Neural crest cell (in vitro differentiated cells): ENCODE data around the gene METAP1D. TPM values are rescaled to one million over a fixed set of nuclear protein-coding genes. Genes with fewer than 3 reads are reported as not detected.

Source experiments
- DNase-seq: peaks from one replicate; pipeline ENCODE4 v3.0.0; 2021; ENCODE audit warnings: low read depth, mixed read lengths, low spot score
- H3K27ac Mint-ChIP-seq: one replicate; pipeline ENCODE4 v1.8.0; 2021; ENCODE audit warnings: mild to moderate bottlenecking, mixed read lengths; ENCODE audit not compliant: unreplicated experiment
- H3K27me3 Mint-ChIP-seq: 2 replicates; pipeline ENCODE4 v1.8.0; 2021; ENCODE audit warnings: low read depth, mild to moderate bottlenecking, mixed read lengths
- H3K36me3 Mint-ChIP-seq: 2 replicates; pipeline ENCODE4 v1.8.0; 2021; ENCODE audit warnings: low read depth, mild to moderate bottlenecking, mixed read lengths
- H3K4me1 Mint-ChIP-seq: 2 replicates; pipeline ENCODE4 v1.8.0; 2021; ENCODE audit warnings: mixed read lengths
- H3K4me3 Mint-ChIP-seq: one replicate; pipeline ENCODE4 v1.8.0; 2021; ENCODE audit warnings: mild to moderate bottlenecking, mixed read lengths
- H3K9me3 Mint-ChIP-seq: 2 replicates; pipeline ENCODE4 v1.8.0; 2021; ENCODE audit warnings: mixed read lengths
- long read RNA-seq: library from polyadenylated mRNA; unstranded; transcript quantifications from one replicate; pipeline ENCODE4 v2.0.0, GENCODE V29; 2020
- total RNA-seq: library from RNA; stranded (reverse); gene quantifications from 2 replicates; pipeline ENCODE4 v1.2.1, GENCODE V29; 2021
- TF ChIP-seq, protein P1 (sequence below): fragments of 200-600 bp; sonication (generic); conservative IDR thresholded peaks from 2 replicates; pipeline ENCODE4 v1.5.0; 2021; ENCODE audit warnings: antibody characterized with exemption, mild to moderate bottlenecking

The METAP1D gene
- 11.0 and 13.4 TPM in 2 replicates for total RNA-seq
- long read RNA-seq, transcript METAP1D-201 (10 exons, 3,419 nt), result major isoform, 5 of 17 reads
- long read RNA-seq, partial matches to known transcripts, result 1 of 17 reads
- long read RNA-seq, other reads (novel, unspliced or antisense), result 5 of 17 reads

- TF ChIP-seq, protein P1, sequence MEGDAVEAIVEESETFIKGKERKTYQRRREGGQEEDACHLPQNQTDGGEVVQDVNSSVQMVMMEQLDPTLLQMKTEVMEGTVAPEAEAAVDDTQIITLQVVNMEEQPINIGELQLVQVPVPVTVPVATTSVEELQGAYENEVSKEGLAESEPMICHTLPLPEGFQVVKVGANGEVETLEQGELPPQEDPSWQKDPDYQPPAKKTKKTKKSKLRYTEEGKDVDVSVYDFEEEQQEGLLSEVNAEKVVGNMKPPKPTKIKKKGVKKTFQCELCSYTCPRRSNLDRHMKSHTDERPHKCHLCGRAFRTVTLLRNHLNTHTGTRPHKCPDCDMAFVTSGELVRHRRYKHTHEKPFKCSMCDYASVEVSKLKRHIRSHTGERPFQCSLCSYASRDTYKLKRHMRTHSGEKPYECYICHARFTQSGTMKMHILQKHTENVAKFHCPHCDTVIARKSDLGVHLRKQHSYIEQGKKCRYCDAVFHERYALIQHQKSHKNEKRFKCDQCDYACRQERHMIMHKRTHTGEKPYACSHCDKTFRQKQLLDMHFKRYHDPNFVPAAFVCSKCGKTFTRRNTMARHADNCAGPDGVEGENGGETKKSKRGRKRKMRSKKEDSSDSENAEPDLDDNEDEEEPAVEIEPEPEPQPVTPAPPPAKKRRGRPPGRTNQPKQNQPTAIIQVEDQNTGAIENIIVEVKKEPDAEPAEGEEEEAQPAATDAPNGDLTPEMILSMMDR, result no peak
- no peaks in the 10 kb centered on the region for H3K36me3 Mint-ChIP-seq
- DNase-seq, result peak; percentile 92
- H3K9me3 Mint-ChIP-seq, result no peaks in the 10 kb centered on the region
- peaks cover 18% of the 10 kb centered on the region for H3K27me3 Mint-ChIP-seq
- H3K4me3 Mint-ChIP-seq, result peak within 1 kb of the TSS; percentile 94
- peak within 1 kb of the TSS; percentile 100 for H3K27ac Mint-ChIP-seq
- H3K4me1 Mint-ChIP-seq, result peaks cover 24% of the 10 kb centered on the region
Observed at GRCh38 chr2:171999604-172000469, at the start of gene METAP1D. TSS of gene METAP1D (plus strand) at chr2:171999953. CDS start at chr2:171999970, 17 bp downstream.

GRCh38 chr2:171952276-171952675, 47.5 kb upstream of the METAP1D start:
- Mint-ChIP-seq H3K27me3 (no peaks in the 10 kb centered on the region), H3K4me1 (no peaks in the 10 kb centered on the region), H3K36me3 (peaks cover 3% of the 10 kb centered on the region), H3K9me3 (no peaks in the 10 kb centered on the region), H3K4me3 (no peak overlapping the region), H3K27ac (no peak overlapping the region)
- TF ChIP-seq, protein P1, result no peak
- no peak for DNase-seq

DNA sequence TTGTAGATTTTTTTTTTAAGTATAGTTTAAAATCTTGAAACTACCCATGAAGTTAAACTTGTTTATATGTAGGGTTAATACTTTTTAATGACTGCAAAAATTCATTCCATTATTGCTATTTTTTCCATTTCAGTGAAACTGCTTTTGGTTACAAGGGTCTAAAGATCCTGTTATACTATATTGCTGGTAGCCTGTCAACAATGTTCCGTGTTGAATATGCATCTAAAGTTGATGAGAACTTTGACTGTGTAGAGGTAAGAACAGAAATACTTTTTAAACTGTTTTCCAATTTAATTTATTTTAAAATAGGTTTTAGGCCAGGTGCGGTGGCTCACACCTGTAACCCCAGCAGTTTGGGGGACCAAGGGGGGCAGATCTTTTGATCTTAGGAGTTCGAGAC, 47.0 kb upstream of the METAP1D start:
- H3K27ac Mint-ChIP-seq, result no peak overlapping the region
- DNase-seq, result no peak
- H3K36me3 Mint-ChIP-seq, result peaks cover 3% of the 10 kb centered on the region
- H3K4me1 Mint-ChIP-seq, result no peaks in the 10 kb centered on the region
- TF ChIP-seq, protein P1, result no peak
- no peaks in the 10 kb centered on the region for H3K27me3 Mint-ChIP-seq
- H3K9me3 Mint-ChIP-seq, result no peaks in the 10 kb centered on the region
- no peak overlapping the region for H3K4me3 Mint-ChIP-seq

- Mint-ChIP-seq H3K36me3 (peaks cover 3% of the 10 kb centered on the region), H3K4me3 (no peak overlapping the region), H3K4me1 (peaks cover 6% of the 10 kb centered on the region), H3K27ac (peak overlapping the region; percentile 8), H3K27me3 (no peaks in the 10 kb centered on the region), H3K9me3 (no peaks in the 10 kb centered on the region)
- TF ChIP-seq, protein P1, result no peak
- no peak for DNase-seq
Observed at GRCh38 chr2:171956135-171956825, 43.5 kb upstream of the METAP1D start.

- peak overlapping the region; percentile 1 for H3K27ac Mint-ChIP-seq
- H3K36me3 Mint-ChIP-seq, result peaks cover 3% of the 10 kb centered on the region
- no peaks in the 10 kb centered on the region for H3K9me3 Mint-ChIP-seq
- peaks cover 7% of the 10 kb centered on the region for H3K4me1 Mint-ChIP-seq
- no peak overlapping the region for H3K4me3 Mint-ChIP-seq
- no peak for DNase-seq
- TF ChIP-seq, protein P1, result peak; percentile 19
- H3K27me3 Mint-ChIP-seq, result no peaks in the 10 kb centered on the region
Observed at GRCh38 chr2:171957061-171957460, 42.7 kb upstream of the METAP1D start.
